K562 (cell line): Measurements from ENCODE around the gene AMELX. TPM values are rescaled to one million over a fixed set of nuclear protein-coding genes. Genes with fewer than 3 reads are reported as not detected.

Experiments used
- ATAC-seq: fragments of 200-7000 bp; cut with Tn5 transposase; 3 replicates; pipeline ENCODE4 v1.9.1; 2020; ENCODE audit warnings: moderate library complexity
- BruUV-seq: library from RNA; stranded (reverse); fragments of 400-500 nt; replicated peaks from 2 replicates; lab custom pipeline; 2021; lab: Mats Ljungman, UMichigan
- CTCF ChIA-PET: fragments of 300-600 bp; formaldehyde crosslinking; extraction: SDS; loops from one replicate; lab custom pipeline; 2021; ENCODE audit warnings: low intra/inter-chr PET ratio; lab: Yijun Ruan, JAX
- POLR2A ChIA-PET: fragments of 300-600, 350-650 bp; sonication (Branson Sonifier 250); formaldehyde crosslinking; extraction: SDS; loops from one replicate; lab custom pipeline; 2021; ENCODE audit warnings: antibody characterized with exemption, inconsistent platforms; lab: Yijun Ruan, JAX
- DNase-seq, 4 experiments: peaks; one replicate each; pipeline versions ENCODE4 v3.0.0 to v3.0.0-alpha.2; 2011 to 2018; ENCODE audit warnings: low spot score in 3 of 4, mixed read lengths in 3 of 4; ENCODE audit errors: extremely low read depth in 1 of 4
- FAIRE-seq: peaks from 2 replicates; lab custom pipeline; 2011; peaks lifted over from hg19 to GRCh38; lab: Jason Lieb, UNC
- H2AFZ ChIP-seq: 2 replicates; pipeline ENCODE4 v1.6.0; 2011; ENCODE audit warnings: low read depth, low read length, control low read depth, inconsistent platforms
- H3K27ac ChIP-seq: fragments of 200-600 bp; 3 replicates; pipeline ENCODE4 v1.8.0; 2011; ENCODE audit warnings: low read depth, mild to moderate bottlenecking, control low read depth, inconsistent platforms, low read length, moderate library complexity, mixed read lengths; ENCODE audit errors: extremely low read depth
- H3K27me3 ChIP-seq, 2 experiments: fragments of 300-600 bp in 1 of 2; 2 replicates in 1 of 2; 3 replicates in 1 of 2; pipeline versions ENCODE4 v1.6.0 to v1.8.0; 2011; ENCODE audit warnings: inconsistent platforms in 2 of 2, low read length in 2 of 2, mild to moderate bottlenecking in 1 of 2, mixed read lengths in 1 of 2, moderate library complexity in 1 of 2; ENCODE audit not compliant: control insufficient read depth in 2 of 2, insufficient read depth in 2 of 2
- H3K36me3 ChIP-seq: fragments of 300-600 bp; 3 replicates; pipeline ENCODE4 v1.8.0; 2011; ENCODE audit warnings: mild to moderate bottlenecking, low read length, inconsistent platforms; ENCODE audit not compliant: control insufficient read depth, insufficient read depth
- H3K4me1 ChIP-seq, 2 experiments: fragments of 200-600 bp in 1 of 2; replicated peaks in 1 of 2; 2 replicates in 1 of 2; 3 replicates in 1 of 2; pipeline versions ENCODE4 v1.5.1 to v1.8.0; 2011; ENCODE audit warnings: inconsistent platforms in 2 of 2, low read length in 2 of 2, mild to moderate bottlenecking in 1 of 2, mixed read lengths in 1 of 2, moderate library complexity in 1 of 2; ENCODE audit not compliant: control insufficient read depth in 2 of 2, insufficient read depth in 2 of 2
- H3K4me2 ChIP-seq: 2 replicates; pipeline ENCODE4 v1.6.1; 2011; ENCODE audit warnings: low read length, control low read depth, inconsistent platforms, mixed read lengths; ENCODE audit not compliant: insufficient read depth
- H3K4me3 ChIP-seq: fragments of 200-600 bp; sonication (generic), shearing (Covaris generic); 2 replicates; pipeline ENCODE4 v1.5.1; 2016; ENCODE audit warnings: control low read depth, inconsistent platforms
- H3K79me2 ChIP-seq: fragments of 200-600 bp; 3 replicates; pipeline ENCODE4 v1.8.0; 2011; ENCODE audit warnings: low read length, inconsistent platforms; ENCODE audit not compliant: control insufficient read depth, insufficient read depth
- H3K9ac ChIP-seq, 2 experiments: 2 replicates each; pipeline versions ENCODE4 v1.6.0 to v1.6.1; 2011; ENCODE audit warnings: low read depth in 2 of 2, low read length in 2 of 2, control low read depth in 1 of 2, inconsistent platforms in 1 of 2, mild to moderate bottlenecking in 1 of 2, mixed read lengths in 1 of 2; ENCODE audit not compliant: insufficient read depth in 1 of 2
- H3K9me1 ChIP-seq: one replicate; pipeline ENCODE4 v1.6.0; 2011; ENCODE audit warnings: inconsistent platforms, mild to moderate bottlenecking, low read length, moderate library complexity; ENCODE audit not compliant: control insufficient read depth, insufficient read depth
- H3K9me3 ChIP-seq: replicated peaks from 2 replicates; pipeline ENCODE4 v1.5.1; 2011; ENCODE audit warnings: low read depth, low read length, inconsistent platforms; ENCODE audit not compliant: control insufficient read depth, insufficient read depth
- H4K20me1 ChIP-seq: replicated peaks from 2 replicates; pipeline ENCODE4 v1.6.1; 2011; ENCODE audit warnings: low read length, inconsistent platforms, mixed read lengths; ENCODE audit not compliant: control insufficient read depth, insufficient read depth
- ARID1B ChIP-seq: fragments of 450-650 bp; IDR thresholded peaks from 2 replicates; pipeline ENCODE4 v1.6.1; 2016; ENCODE audit warnings: antibody characterized with exemption, mild to moderate bottlenecking, inconsistent platforms
- C11orf30 ChIP-seq: fragments of 450-650 bp; IDR thresholded peaks from 2 replicates; pipeline ENCODE4 v1.6.1; 2016; ENCODE audit warnings: low read depth, mild to moderate bottlenecking
- CEBPG ChIP-seq, 3 experiments: fragments of 200-800 bp in 1 of 3; sonication (Bioruptor generic) in 1 of 3; sonication (generic) in 1 of 3; formaldehyde crosslinking in 1 of 3; IDR thresholded peaks in 2 of 3; conservative IDR thresholded peaks in 1 of 3; 2 replicates each; pipeline versions ENCODE4 v1.6.1 to v1.8.0; 2016 to 2022; ENCODE audit warnings: missing compliant biosample characterization in 2 of 3, missing genetic modification characterization in 2 of 3, mild to moderate bottlenecking in 1 of 3, missing genetic modification reagents in 1 of 3
- CREM ChIP-seq: IDR thresholded peaks from 2 replicates; pipeline ENCODE4 v1.6.1; 2014; ENCODE audit warnings: antibody characterized with exemption, low read depth
- EP300 ChIP-seq: IDR thresholded peaks from 2 replicates; pipeline ENCODE4 v1.6.1; 2012; ENCODE audit warnings: low read length, improper control_type of control experiment
- MAFF ChIP-seq: IDR thresholded peaks from 2 replicates; pipeline ENCODE4 v1.6.1; 2012; ENCODE audit warnings: low read length, improper control_type of control experiment
- MAFK ChIP-seq: IDR thresholded peaks from 2 replicates; pipeline ENCODE4 v1.6.1; 2011; ENCODE audit warnings: low read length, improper control_type of control experiment
- NFE2L1 ChIP-seq: fragments of 450-650 bp; IDR thresholded peaks from 2 replicates; pipeline ENCODE4 v1.6.1; 2016; ENCODE audit warnings: missing genetic modification characterization, low read depth, mild to moderate bottlenecking, missing compliant biosample characterization, moderate library complexity, borderline replicate concordance
- NR4A1 ChIP-seq, 2 experiments: fragments of 250-450 bp in 1 of 2; fragments of 450-650 bp in 1 of 2; sonication (Bioruptor Pico) in 1 of 2; IDR thresholded peaks; 2 replicates each; pipeline versions ENCODE4 v1.4.0 to v1.6.1; 2016 to 2020; ENCODE audit warnings: mild to moderate bottlenecking in 2 of 2, missing compliant biosample characterization in 1 of 2, missing genetic modification characterization in 1 of 2, moderate library complexity in 1 of 2
- SMARCB1 ChIP-seq: IDR thresholded peaks from 2 replicates; pipeline ENCODE4 v1.6.1; 2011; ENCODE audit warnings: improper control_type of control experiment, low read depth; ENCODE audit not compliant: insufficient read length
- SMARCE1 ChIP-seq: fragments of 450-650 bp; IDR thresholded peaks from 2 replicates; pipeline ENCODE4 v1.7.1; 2016; ENCODE audit warnings: mild to moderate bottlenecking
- SP1 ChIP-seq: sonication (generic); formaldehyde crosslinking; IDR thresholded peaks from 2 replicates; pipeline ENCODE4 v1.8.1; 2022; ENCODE audit warnings: mild to moderate bottlenecking, missing genetic modification reagents
- TRIM24 ChIP-seq, 2 experiments: fragments of 450-650 bp; IDR thresholded peaks; 2 replicates each; pipeline ENCODE4 v1.6.1; 2016
- YY1 ChIP-seq, 3 experiments: IDR thresholded peaks; 2 replicates each; pipeline ENCODE4 v1.6.1; 2011; ENCODE audit warnings: low read length in 2 of 3, mild to moderate bottlenecking in 2 of 3, moderate library complexity in 2 of 3, borderline replicate concordance in 1 of 3, control low read depth in 1 of 3, low read depth in 1 of 3; ENCODE audit not compliant: insufficient read depth in 3 of 3, insufficient replicate concordance in 2 of 3, control insufficient read depth in 1 of 3, insufficient read length in 1 of 3; ENCODE audit errors: extremely low read depth in 1 of 3
- ZNF696 ChIP-seq: fragments of 250-450 bp; sonication (Bioruptor Pico); conservative IDR thresholded peaks from 2 replicates; pipeline ENCODE4 v1.4.0; 2020; ENCODE audit warnings: mild to moderate bottlenecking, moderate library complexity
- WGBS: fragments of 100-300 bp; shearing (Covaris generic); methylation state at CpG from one replicate; pipeline ENCODE4 v1.1.6; 2016; ENCODE audit warnings: low coverage, mixed read lengths; ENCODE audit not compliant: insufficient coverage; ENCODE audit errors: missing lambda C conversion rate; 5-methylcytosine and 5-hydroxymethylcytosine counted together
- in situ Hi-C: fragments of 300-500 bp; cut with MboI; formaldehyde crosslinking; loops from 4 replicates; pipeline ENCODE4 v1.15.0; 2018; ENCODE audit warnings: inconsistent platforms, mixed read lengths
- intact Hi-C: fragments of 100-400 bp; cut with micrococcal nuclease; formaldehyde crosslinking; loops from 2 replicates; pipeline ENCODE4 v1.14.2; 2022
- polyA plus RNA-seq, 8 experiments: library from polyadenylated mRNA; depleted of rRNA in 4 of 8; stranded (reverse) in 5 of 8; unstranded in 3 of 8; fragments of >200 nt; fragmentation: Nextera tagmentation in 2 of 8; fragmentation: Illumina TruSeq in 1 of 8; extraction: Ambion mirVana in 2 of 8; extraction: Trizol in 1 of 8; gene quantifications; 2 replicates each; pipeline versions ENCODE4 v1.2.1 to v1.2.3, GENCODE V29; 2011 to 2014; ENCODE audit warnings: inconsistent platforms in 1 of 8, missing spikeins in 1 of 8
- total RNA-seq, 7 experiments: library from RNA; depleted of rRNA in 6 of 7; stranded (reverse); fragments of >200 nt in 6 of 7; fragmentation: Illumina TruSeq in 2 of 7; extraction: Trizol in 2 of 7; gene quantifications; 2 replicates each; pipeline versions ENCODE4 v1.2.1 to v1.2.3, GENCODE V29; 2011 to 2021; ENCODE audit warnings: low replicate concordance in 1 of 7

AMELX gene
- total and polyA plus RNA-seq, 9 of the 15 experiments (the other 6 are each of a cell fraction or from before 2014, with no cell fraction given): 0.22 TPM; not detected in 8

DNA sequence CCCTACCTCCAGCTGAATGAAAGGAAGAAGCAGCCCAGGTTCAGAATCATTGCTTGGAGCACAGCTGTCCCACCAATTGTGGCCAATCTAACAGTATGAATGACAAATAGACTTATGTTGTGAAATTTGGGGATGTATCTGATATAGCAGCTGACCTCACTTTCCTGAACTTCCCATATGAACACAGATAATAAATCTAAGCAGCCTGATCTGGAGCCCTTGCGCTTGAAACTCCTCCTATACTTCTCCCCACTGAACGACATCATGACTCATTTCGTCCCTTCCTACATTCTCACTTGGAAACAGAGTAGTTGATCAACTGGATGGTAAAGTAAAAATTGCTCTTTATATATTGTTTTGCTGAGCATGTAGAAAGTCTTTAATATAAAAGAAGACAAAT is 24.2 kb upstream of the AMELX start:
- H3K79me2 ChIP-seq: peaks cover 96% of the 10 kb centered on the region
- ChIA-PET CTCF (interaction anchor here (0.7 kb wide), 1 partner anchor 73 kb away, joined by 3 read pairs; no protein-coding TSS in a partner anchor), POLR2A (interaction anchor here (1.0 kb wide), 1 partner anchor 11 kb away, joined by 3 read pairs; no protein-coding TSS in a partner anchor)
- intact Hi-C loops: loop anchor here (5.0 to 10.0 kb wide), 2 partner anchors 98 to 114 kb away; no protein-coding TSS in a partner anchor
- peaks cover 11 to 73% of the 10 kb centered on the region in 2 experiments for H3K4me1 ChIP-seq
- no peaks in the 10 kb centered on the region; the same call in 2 of the 3 replicates for H3K36me3 ChIP-seq
- no peaks in the 10 kb centered on the region for H3K9me1 ChIP-seq
- BruUV-seq: no TSS peak
- H3K27me3 ChIP-seq: no peaks in the 10 kb centered on the region
- FAIRE-seq (peak; percentile 63), DNase-seq (peak; percentile 25 to 63 (median 34)), ATAC-seq (peak; percentile 45)
- no peaks in the 10 kb centered on the region for H3K9me3 ChIP-seq
- 0 out of 2 replicates have a peak overlapping the region, but pooled peaks have one; percentile 40 for H2AFZ ChIP-seq
- no peak overlapping the region; a peak in 1 of 4 replicates for H3K9ac ChIP-seq
- no peaks in the 10 kb centered on the region for H4K20me1 ChIP-seq
- in situ Hi-C loops: no loop called here
- no peak overlapping the region for H3K4me3 ChIP-seq
- peak overlapping the region; percentile 41 for H3K4me2 ChIP-seq
- WGBS: 0% methylated on average over 3 of the region's 3 CpGs
- H3K27ac ChIP-seq: peak overlapping the region; percentile 58; the same call in 2 of the 3 replicates
- TF ChIP-seq CEBPG (CRISPR knock-in tag; IDR thresholded peaks at IDR 0.05): no peak
- TF ChIP-seq CEBPG (tag; conservative IDR thresholded peaks at IDR 0.05 in 1 of 2, IDR thresholded peaks at IDR 0.05 in 1 of 2): peak; percentile 24 to 61; a peak in 1 of 4 replicates
- TF ChIP-seq C11orf30: peak; percentile 43; the same call in 1 of the 2 replicates
- no peak for TF ChIP-seq YY1 (IDR thresholded peaks at IDR 0.05; ENCODE audit: borderline replicate concordance in 1 of 3, control insufficient read depth in 1 of 3, extremely low read depth in 1 of 3, insufficient read depth in 3 of 3, insufficient read length in 1 of 3, insufficient replicate concordance in 2 of 3, low read depth in 1 of 3, low read length in 2 of 3)
- TF ChIP-seq CREM: no peak
- no peak for TF ChIP-seq MAFF
- no peak for TF ChIP-seq SMARCE1
- TF ChIP-seq SMARCB1: no peak
- TF ChIP-seq SP1 (CRISPR knock-in tag): no peak
- TF ChIP-seq TRIM24 (IDR thresholded peaks at IDR 0.05): peak in 1 of 2 experiments; percentile 25; a peak in 1 of 4 replicates
- TF ChIP-seq EP300: no peak
- no peak for TF ChIP-seq ZNF696
- no peak for TF ChIP-seq NR4A1 (CRISPR knock-in tag; IDR thresholded peaks at IDR 0.05)
- no peak for TF ChIP-seq NR4A1 (tag; IDR thresholded peaks at IDR 0.05)
- peak; percentile 43; the same call in 1 of the 2 replicates for TF ChIP-seq ARID1B
- no peak for TF ChIP-seq MAFK
- TF ChIP-seq NFE2L1: no peak
